Right ventricle myocardium inferior (tissue), 1 donor: ENCODE measurements around the gene BAHD1. TPM values are rescaled to one million over a fixed set of nuclear protein-coding genes. Genes with fewer than 3 reads are reported as not detected.

Source experiments
- ATAC-seq: fragments of 200-7000 bp; cut with Tn5 transposase; one replicate; pipeline ENCODE4 v1.9.1; 2020; ENCODE audit warnings: mild to moderate bottlenecking, moderate library complexity
- DNase-seq: peaks from one replicate; pipeline ENCODE4 v3.0.0; 2021; ENCODE audit errors: missing footprints
- intact Hi-C: fragments of 100-400 bp; cut with DNase I; formaldehyde crosslinking; loops from one replicate; pipeline ENCODE4 v1.11.0; 2022
- total RNA-seq: library from RNA; stranded (reverse); fragmentation: NEBNext Ultra II Directional; extraction: Animal tissue kit (Norgen Biotek cat#: 25700); gene quantifications from one replicate; pipeline ENCODE4 v1.2.1, GENCODE V29; 2021
- donor health status: DM: no; HTN: yes; CAD: no; lungs with severe emphysema.

BAHD1 gene
- total RNA-seq, 1 donor from 2014 or later = 17.7 TPM

GRCh38 chr15:40479024-40479423 is 38.3 kb downstream of the BAHD1 start:
- DNase-seq = no peak
- ATAC-seq = no peak
- intact Hi-C loops = no loop called here

GRCh38 chr15:40481341-40482074 is 40.8 kb downstream of the BAHD1 start:
- ATAC-seq (no peak), DNase-seq (no peak)
- intact Hi-C loops = no loop called here

GRCh38 chr15:40483919-40484318 is 43.2 kb downstream of the BAHD1 start:
- ATAC-seq (no peak), DNase-seq (no peak)
- intact Hi-C loops = no loop called here

- no peak for DNase-seq
- no peak for ATAC-seq
- intact Hi-C loops = no loop called here
Measured at GRCh38 chr15:40486066-40486770, 45.5 kb downstream of the BAHD1 start.

GRCh38 chr15:40487816-40488682 is 47.3 kb downstream of the BAHD1 start:
- intact Hi-C loops = no loop called here
- DNase-seq (no peak), ATAC-seq (no peak)

- no peak for ATAC-seq
- DNase-seq = no peak
- intact Hi-C loops = no loop called here
Measured at GRCh38 chr15:40489274-40490175, 48.8 kb downstream of the BAHD1 start.

GRCh38 chr15:40493089-40493840 is 52.5 kb downstream of the BAHD1 start:
- ATAC-seq (no peak), DNase-seq (no peak)
- intact Hi-C loops = no loop called here

- intact Hi-C loops = no loop called here
- no peak for ATAC-seq
- DNase-seq = no peak
Measured at GRCh38 chr15:40495516-40495915, 54.8 kb downstream of the BAHD1 start.

GRCh38 chr15:40498418-40498817 is 57.7 kb downstream of the BAHD1 start:
- ATAC-seq (no peak), DNase-seq (no peak)
- intact Hi-C loops = no loop called here

- DNase-seq = no peak
- intact Hi-C loops = no loop called here
- ATAC-seq = no peak
Measured at GRCh38 chr15:40498891-40499290, 58.1 kb downstream of the BAHD1 start.

- DNase-seq (no peak), ATAC-seq (no peak)
- intact Hi-C loops = no loop called here
Measured at GRCh38 chr15:40499931-40500330, 59.2 kb downstream of the BAHD1 start.

- ATAC-seq (no peak), DNase-seq (no peak)
- intact Hi-C loops = no loop called here
Measured at GRCh38 chr15:40500568-40501330, 60.0 kb downstream of the BAHD1 start.

GRCh38 chr15:40501487-40501886 is 60.7 kb downstream of the BAHD1 start:
- DNase-seq = no peak
- intact Hi-C loops = no loop called here
- ATAC-seq = no peak

- ATAC-seq (peak; percentile 88), DNase-seq (peak; percentile 84)
- intact Hi-C loops = loop anchor here (2.0 kb wide), 1 partner anchor 66 kb away; the partner anchor contains the start of gene BAHD1
Measured at GRCh38 chr15:40506964-40507571, 66.3 kb downstream of the BAHD1 start.

GRCh38 chr15:40508216-40508615 is 67.5 kb downstream of the BAHD1 start:
- ATAC-seq (no peak), DNase-seq (no peak)
- intact Hi-C loops = no loop called here

- intact Hi-C loops = loop anchor here (10.0 kb wide), 4 partner anchors 55 to 385 kb away; partner anchors contain the start of genes CCDC32, RAD51, RMDN3 and RPUSD2
- no peak for DNase-seq
- no peak for ATAC-seq
Measured at GRCh38 chr15:40510201-40510600, 69.4 kb downstream of the BAHD1 start.

GRCh38 chr15:40511093-40511471 is 70.3 kb downstream of the BAHD1 start:
- intact Hi-C loops = loop anchor here (10.0 kb wide), 4 partner anchors 54 to 384 kb away; partner anchors contain the start of genes CCDC32, RAD51, RMDN3 and RPUSD2
- peak; percentile 1 for ATAC-seq
- DNase-seq = no peak
